Subcutaneous preadipocyte (primary cell): ENCODE results near the gene EIF1. TPM values are rescaled to one million over a fixed set of nuclear protein-coding genes. Genes with fewer than 3 reads are reported as not detected.

Experiments used
- small RNA-seq: library from RNA; depleted of rRNA; stranded (forward); fragments of <200 nt; gene quantifications from one replicate; pipeline ENCODE3, GENCODE V24; 2012
- total RNA-seq: library from RNA; depleted of rRNA; stranded (reverse); fragments of >200 nt; gene quantifications from 2 replicates; pipeline ENCODE4 v1.2.3, GENCODE V29; 2012

EIF1 gene
- total RNA-seq = 55.1 and 55.7 TPM in 2 replicates

DNA sequence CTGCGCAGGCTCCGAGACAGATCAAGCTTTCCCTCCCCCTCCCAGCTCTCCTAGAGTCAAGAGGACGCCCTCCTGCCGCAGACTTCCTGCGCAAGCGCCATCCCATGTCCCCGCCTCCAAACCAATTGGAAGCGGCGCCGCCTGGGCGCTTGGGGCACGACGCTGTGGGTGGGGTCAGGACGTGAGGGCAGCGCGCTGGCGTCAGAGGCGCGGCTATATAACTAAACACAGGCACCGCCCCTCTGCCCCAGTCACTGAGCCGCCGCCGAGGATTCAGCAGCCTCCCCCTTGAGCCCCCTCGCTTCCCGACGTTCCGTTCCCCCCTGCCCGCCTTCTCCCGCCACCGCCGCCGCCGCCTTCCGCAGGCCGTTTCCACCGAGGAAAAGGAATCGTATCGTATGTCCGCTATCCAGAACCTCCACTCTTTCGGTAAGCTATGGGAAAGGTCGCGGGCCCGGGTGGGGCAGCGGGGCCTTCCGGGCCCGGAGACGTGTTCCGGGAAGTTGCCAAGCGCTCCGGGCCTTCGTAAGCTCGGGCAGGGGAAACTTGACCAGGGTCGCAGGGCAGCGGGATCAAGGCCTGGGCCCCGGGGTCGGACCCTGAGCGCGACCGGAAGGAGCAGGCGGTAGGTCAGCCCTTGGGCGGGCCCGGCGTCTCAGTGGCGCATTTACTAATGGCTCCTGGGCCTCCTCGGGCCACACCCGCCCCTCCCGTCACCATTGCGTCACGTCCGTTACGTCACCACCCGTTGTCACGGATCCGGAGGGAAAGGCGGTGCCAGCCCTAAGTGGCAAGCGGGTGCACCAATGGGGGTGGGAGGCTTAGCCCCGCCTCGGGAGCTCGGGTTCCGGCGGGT is at the start of gene EIF1:
Gene EIF1, plus strand, starts transcription at position 245 of the 856 bp plus-strand sequence. Its CDS starts 154 bp downstream, at position 399.

GRCh38 chr17:41711669-41712400 is 23.1 kb downstream of the EIF1 start, which contains the start of gene GAST:
GAST (plus strand) TSS chr17:41712331; CDS start chr17:41715437, 3,106 bp downstream.

GRCh38 chr17:41734139-41734948 is 45.7 kb downstream of the EIF1 start, which contains the start of gene HAP1:
HAP1 (minus strand) TSS chr17:41734643; CDS start chr17:41734634, 9 bp downstream.

Small RNA genes lying within 50 kb of the gene (small RNA-seq; reads per million reads assigned to genes)
- gene RN7SL399P = not detected
- 0.16 reads per million for gene RNA5SP442

Other genes starting within 250 kb of the EIF1 start
- not detected in 2 replicates for gene KRT38, start 247.9 kb upstream of the EIF1 start, total RNA-seq
- not detected in 2 replicates for gene KRT32, start 221.5 kb upstream of the EIF1 start, total RNA-seq
- not detected in 2 replicates for gene KRT35, start 207.7 kb upstream of the EIF1 start, total RNA-seq
- not detected in 2 replicates for gene KRT36, start 199.0 kb upstream of the EIF1 start, total RNA-seq
- not detected in 2 replicates for gene KRT13, start 183.3 kb upstream of the EIF1 start, total RNA-seq
- gene KRT15, start 170.0 kb upstream of the EIF1 start, total RNA-seq = 0.78 TPM in 1 of 2 replicates, not detected in the other
- gene KRT19, start 160.6 kb upstream of the EIF1 start, total RNA-seq = 3.7 and 12.5 TPM in 2 replicates
- gene KRT9, start 116.8 kb upstream of the EIF1 start, total RNA-seq = not detected in 2 replicates
- 0.59 TPM in 1 of 2 replicates, not detected in the other for gene KRT14, start 102.0 kb upstream of the EIF1 start, total RNA-seq
- gene KRT16, start 76.1 kb upstream of the EIF1 start, total RNA-seq = not detected in 2 replicates
- gene KRT17, start 64.3 kb upstream of the EIF1 start, total RNA-seq = 1.2 and 1.8 TPM in 2 replicates
- not detected in 2 replicates for gene GAST, start 23.4 kb downstream of the EIF1 start, total RNA-seq
- not detected in 2 replicates for gene HAP1, start 45.8 kb downstream of the EIF1 start, total RNA-seq
- 0.98 and 3.7 TPM in 2 replicates for gene JUP, start 97.8 kb downstream of the EIF1 start, total RNA-seq
- gene P3H4, start 123.1 kb downstream of the EIF1 start, total RNA-seq = 38.6 and 42.0 TPM in 2 replicates
- 239 and 240 TPM in 2 replicates for gene FKBP10, start 124.1 kb downstream of the EIF1 start, total RNA-seq
- gene NT5C3B, start 147.3 kb downstream of the EIF1 start, total RNA-seq = 43.4 and 61.7 TPM in 2 replicates
- gene KLHL10, start 148.9 kb downstream of the EIF1 start, total RNA-seq = under 0.01 and 0.37 TPM in 2 replicates
- gene KLHL11, start 176.5 kb downstream of the EIF1 start, total RNA-seq = 19.1 and 30.3 TPM in 2 replicates
- gene ACLY, start 230.1 kb downstream of the EIF1 start, total RNA-seq = 233 and 404 TPM in 2 replicates
- gene ODAD4, start 241.7 kb downstream of the EIF1 start, total RNA-seq = 0.37 and 0.59 TPM in 2 replicates